B cell (primary cell): ENCODE measurements around the gene NAT8. TPM values are rescaled to one million over a fixed set of nuclear protein-coding genes. Genes with fewer than 3 reads are reported as not detected.
"Not testable (repeated sequence)": the region's sequence is repeated elsewhere in the genome, so short reads cannot be mapped to it uniquely, and the experiment has no call there.

Experiments
- ATAC-seq: fragments of 200-7000 bp; cut with Tn5 transposase; one replicate; pipeline ENCODE4 v1.10.0; 2021; ENCODE audit warnings: low read depth, mild to moderate bottlenecking, moderate number of reproducible peaks, moderate library complexity
- CTCF ChIA-PET: fragments of 350-600 bp; sonication (Branson Sonifier 250); formaldehyde crosslinking; loops from one replicate; lab custom pipeline; 2021; ENCODE audit warnings: antibody characterized with exemption, inconsistent platforms; lab: Charles Lee
- POLR2A ChIA-PET: fragments of 350-600 bp; sonication (Branson Sonifier 250); formaldehyde crosslinking; loops from one replicate; lab custom pipeline; 2021; ENCODE audit warnings: antibody characterized with exemption; lab: Charles Lee
- DNase-seq: peaks from one replicate; pipeline ENCODE4 v3.0.0; 2013
- H2AFZ ChIP-seq: 2 replicates; pipeline ENCODE4 v1.6.1; 2012; ENCODE audit warnings: mild to moderate bottlenecking, low read depth, low read length; ENCODE audit not compliant: insufficient read depth, poor library complexity, severe bottlenecking
- H3K27ac ChIP-seq, 2 donors: 1 replicate in 1 of 2; 2 replicates in 1 of 2; pipeline ENCODE4 v1.5.1; 2012 to 2013; ENCODE audit warnings: low read length in 2 of 2, mild to moderate bottlenecking in 2 of 2, moderate library complexity in 1 of 2
- H3K27me3 ChIP-seq, 4 experiments: fragments of 200-600 bp in 1 of 4; sonication (generic) in 1 of 4; replicated peaks in 1 of 4; 1 replicate in 2 of 4; 2 replicates in 2 of 4; pipeline versions ENCODE4 v1.6.1 to v1.7.0; 2013 to 2016; ENCODE audit warnings: low read length in 3 of 4, mild to moderate bottlenecking in 2 of 4, mixed read lengths in 1 of 4, moderate library complexity in 1 of 4; ENCODE audit not compliant: insufficient read depth in 4 of 4, control insufficient read depth in 3 of 4; ENCODE audit errors: control extremely low read depth in 1 of 4
- H3K36me3 ChIP-seq, 2 experiments: replicated peaks in 1 of 2; 1 replicate in 1 of 2; 2 replicates in 1 of 2; pipeline versions ENCODE4 v1.6.1 to v1.7.1; 2013; ENCODE audit warnings: low read length in 1 of 2; ENCODE audit not compliant: insufficient read depth in 2 of 2, control insufficient read depth in 1 of 2; ENCODE audit errors: control extremely low read depth in 1 of 2, extremely low read depth in 1 of 2
- H3K4me1 ChIP-seq, 2 donors: fragments of 200-600 bp in 1 of 2; sonication (generic) in 1 of 2; 1 replicate in 1 of 2; 2 replicates in 1 of 2; pipeline versions ENCODE4 v1.5.1 to v1.6.1; 2013 to 2017; ENCODE audit warnings: low read length in 2 of 2; ENCODE audit not compliant: control insufficient read depth in 2 of 2, insufficient read depth in 2 of 2
- H3K4me2 ChIP-seq: replicated peaks from 2 replicates; pipeline ENCODE3; 2012; ENCODE audit warnings: mild to moderate bottlenecking, low read depth, low read length; ENCODE audit not compliant: poor library complexity, severe bottlenecking
- H3K4me3 ChIP-seq, 5 experiments: fragments of 200-600 bp in 1 of 5; sonication (generic) in 1 of 5; 1 replicate in 3 of 5; 2 replicates in 2 of 5; pipeline versions ENCODE4 v1.5.1 to v1.7.0; 2011 to 2016; ENCODE audit warnings: low read length in 4 of 5, mild to moderate bottlenecking in 4 of 5, low read depth in 2 of 5, control low read depth in 1 of 5, moderate library complexity in 1 of 5; ENCODE audit not compliant: insufficient read depth in 1 of 5; ENCODE audit errors: control extremely low read depth in 1 of 5, extremely low read depth in 1 of 5
- H3K79me2 ChIP-seq: fragments of 200-600 bp; sonication (generic); one replicate; pipeline ENCODE4 v1.6.0; 2016; ENCODE audit warnings: low read length; ENCODE audit not compliant: control insufficient read depth, insufficient read depth
- H3K9ac ChIP-seq: fragments of 200-600 bp; sonication (generic); 2 replicates; pipeline ENCODE4 v1.6.1; 2017; ENCODE audit warnings: mild to moderate bottlenecking, low read length, moderate library complexity
- H3K9me3 ChIP-seq, 3 donors: one replicate each; pipeline versions ENCODE4 v1.6.1 to v1.7.1; 2013; ENCODE audit warnings: low read length in 2 of 3; ENCODE audit not compliant: control insufficient read depth in 2 of 3, insufficient read depth in 1 of 3; ENCODE audit errors: control extremely low read depth in 1 of 3
- H4K20me1 ChIP-seq: 2 replicates; pipeline ENCODE4 v1.6.0; 2012; ENCODE audit warnings: mild to moderate bottlenecking, low read length; ENCODE audit not compliant: insufficient read depth, control insufficient read depth, poor library complexity, severe bottlenecking
- H3K27ac Mint-ChIP-seq: one replicate; pipeline ENCODE4 v1.8.0; 2021; ENCODE audit warnings: mixed read lengths
- H3K27me3 Mint-ChIP-seq: one replicate; pipeline ENCODE4 v1.8.0; 2021; ENCODE audit warnings: mixed read lengths
- H3K4me1 Mint-ChIP-seq: one replicate; pipeline ENCODE4 v1.8.0; 2021; ENCODE audit warnings: mixed read lengths
- H3K4me3 Mint-ChIP-seq: one replicate; pipeline ENCODE4 v1.8.0; 2021; ENCODE audit warnings: mixed read lengths
- H3K9me3 Mint-ChIP-seq: one replicate; pipeline ENCODE4 v1.8.0; 2022; ENCODE audit warnings: mixed read lengths; ENCODE audit not compliant: insufficient read depth
- WGBS: methylation state at CpG from one replicate; pipeline ENCODE4 v1.1.5; 2013; ENCODE audit warnings: missing lambda C conversion rate; ENCODE audit not compliant: insufficient coverage; 5-methylcytosine and 5-hydroxymethylcytosine counted together
- intact Hi-C: fragments of 100-400 bp; cut with micrococcal nuclease; formaldehyde crosslinking; loops from one replicate; pipeline ENCODE4 v1.10.0; 2022
- polyA plus RNA-seq: library from polyadenylated mRNA; depleted of rRNA; stranded (reverse); fragments of >200 nt; gene quantifications from 2 replicates; pipeline ENCODE4 v1.2.3, GENCODE V29; 2012
- total RNA-seq, 2 donors: library from RNA; stranded (reverse); fragments of 120-200 nt in 1 of 2; gene quantifications; 1 replicate in 1 of 2; 2 replicates in 1 of 2; pipeline versions ENCODE4 v1.2.3 to v1.2.4, GENCODE V29; 2013 to 2022

NAT8 gene
- total and polyA plus RNA-seq, 2 donors (not counting 1 experiment from before 2014, with no cell fraction given) = not detected

- H3K9me3 Mint-ChIP-seq, H3K27ac Mint-ChIP-seq, H3K4me3 ChIP-seq, H3K27me3 ChIP-seq, H3K9ac ChIP-seq, H3K9me3 ChIP-seq, H2AFZ ChIP-seq, intact Hi-C loops, H3K79me2 ChIP-seq, H3K27ac ChIP-seq, POLR2A ChIA-PET, ATAC-seq, CTCF ChIA-PET, H3K4me3 Mint-ChIP-seq, H3K4me2 ChIP-seq, H3K4me1 ChIP-seq, DNase-seq, H3K36me3 ChIP-seq, H3K4me1 Mint-ChIP-seq, H4K20me1 ChIP-seq: not testable (repeated sequence)
- H3K27me3 Mint-ChIP-seq = peaks cover 11% of the 10 kb centered on the region
- 3% methylated on average over 3 of the region's 5 CpGs for WGBS
These were observed 16.0 kb downstream of the NAT8 start for GRCh38 chr2:73626237-73626636.

GRCh38 chr2:73624625-73625024 is 17.6 kb downstream of the NAT8 start:
- DNase-seq, POLR2A ChIA-PET, CTCF ChIA-PET: not testable (repeated sequence)

GRCh38 chr2:73624036-73624435 is 18.2 kb downstream of the NAT8 start:
- H3K27me3 ChIP-seq, H3K79me2 ChIP-seq, H3K9me3 Mint-ChIP-seq, H3K4me1 ChIP-seq, intact Hi-C loops, H3K36me3 ChIP-seq, H3K27me3 Mint-ChIP-seq, H3K4me2 ChIP-seq, H3K4me3 ChIP-seq, H3K27ac ChIP-seq, H3K9me3 ChIP-seq, H3K4me1 Mint-ChIP-seq, DNase-seq, CTCF ChIA-PET, ATAC-seq, H3K9ac ChIP-seq, POLR2A ChIA-PET, H2AFZ ChIP-seq, H3K27ac Mint-ChIP-seq, H4K20me1 ChIP-seq, H3K4me3 Mint-ChIP-seq: not testable (repeated sequence)

More at GRCh38 chr2:73624625-73625024, 17.6 kb downstream of the NAT8 start:
- H3K4me3 Mint-ChIP-seq, H3K9me3 ChIP-seq, H3K79me2 ChIP-seq, ATAC-seq, H2AFZ ChIP-seq, H3K27me3 Mint-ChIP-seq, H3K36me3 ChIP-seq, H3K27ac Mint-ChIP-seq, H3K9me3 Mint-ChIP-seq, H3K4me1 Mint-ChIP-seq, H3K4me3 ChIP-seq, intact Hi-C loops, H3K27ac ChIP-seq, H3K27me3 ChIP-seq, H4K20me1 ChIP-seq, H3K4me1 ChIP-seq, H3K9ac ChIP-seq, H3K4me2 ChIP-seq: not testable (repeated sequence)
- no CpG with 5 or more reads among the region's 9 CpGs for WGBS

- H3K27me3 ChIP-seq, CTCF ChIA-PET, H3K4me3 Mint-ChIP-seq, H3K9me3 Mint-ChIP-seq, H3K4me1 ChIP-seq, H3K27me3 Mint-ChIP-seq, H3K9ac ChIP-seq, H3K79me2 ChIP-seq, H3K27ac Mint-ChIP-seq, intact Hi-C loops, H2AFZ ChIP-seq, H3K4me1 Mint-ChIP-seq, H3K9me3 ChIP-seq, H3K4me2 ChIP-seq, H3K36me3 ChIP-seq, ATAC-seq, H4K20me1 ChIP-seq, H3K27ac ChIP-seq, H3K4me3 ChIP-seq, POLR2A ChIA-PET, DNase-seq: not testable (repeated sequence)
- 100% methylated on average over 1 of the region's 3 CpGs for WGBS
These were observed 22.3 kb downstream of the NAT8 start for GRCh38 chr2:73619925-73620324.
